GM18505 (cell line): Measurements from ENCODE around the gene TULP4.
"Not testable (repeated sequence)": the region's sequence is repeated elsewhere in the genome, so short reads cannot be mapped to it uniquely, and the experiment has no call there.

Experiments used
- ATAC-seq: cut with Tn5 transposase; IDR thresholded peaks from one replicate; pipeline ENCODE4 v1.9.1; 2021; ENCODE audit not compliant: unreplicated experiment
- POLR2A ChIP-seq: IDR thresholded peaks from 4 replicates; pipeline ENCODE4 v1.6.1; 2011; ENCODE audit warnings: borderline replicate concordance; ENCODE audit not compliant: insufficient read depth, insufficient read length; ENCODE audit errors: extremely low read depth

The TULP4 gene

GRCh38 chr6:158327211-158327610 lies 14.9 kb downstream of the TULP4 start:
- ATAC-seq: no peak
- no peak for TF ChIP-seq POLR2A

GRCh38 chr6:158328952-158329351 lies 16.7 kb downstream of the TULP4 start:
- no peak for ATAC-seq
- no peak for TF ChIP-seq POLR2A

- ATAC-seq: no peak
Measured at GRCh38 chr6:158329531-158329930, 17.3 kb downstream of the TULP4 start.

GRCh38 chr6:158330016-158330415 lies 17.8 kb downstream of the TULP4 start:
- no peak for ATAC-seq
- no peak for TF ChIP-seq POLR2A

More at GRCh38 chr6:158329531-158329930, 17.3 kb downstream of the TULP4 start:
- TF ChIP-seq POLR2A: no peak

GRCh38 chr6:158332237-158332636 lies 20.0 kb downstream of the TULP4 start:
- no peak for ATAC-seq
- no peak for TF ChIP-seq POLR2A

GRCh38 chr6:158333094-158333493 lies 20.8 kb downstream of the TULP4 start:
- TF ChIP-seq POLR2A: no peak
- ATAC-seq: no peak

- TF ChIP-seq POLR2A: no peak
- no peak for ATAC-seq
Measured at GRCh38 chr6:158334534-158334933, 22.3 kb downstream of the TULP4 start.

GRCh38 chr6:158337332-158337731 lies 25.1 kb downstream of the TULP4 start:
- no peak for ATAC-seq
- TF ChIP-seq POLR2A: no peak

- ATAC-seq: no peak
- TF ChIP-seq POLR2A: no peak
Measured at GRCh38 chr6:158338311-158339112, 26.2 kb downstream of the TULP4 start.

- not testable (repeated sequence) for ATAC-seq
Measured at GRCh38 chr6:158339197-158339596, 26.9 kb downstream of the TULP4 start.

- ATAC-seq: no peak
- no peak for TF ChIP-seq POLR2A
Measured at GRCh38 chr6:158340252-158340651, 28.0 kb downstream of the TULP4 start.

GRCh38 chr6:158344534-158344933 lies 32.3 kb downstream of the TULP4 start:
- no peak for ATAC-seq
- TF ChIP-seq POLR2A: no peak

- ATAC-seq: not testable (repeated sequence)
Measured at GRCh38 chr6:158345444-158345843, 33.2 kb downstream of the TULP4 start.

- ATAC-seq: no peak
- TF ChIP-seq POLR2A: no peak
Measured at GRCh38 chr6:158347335-158347734, 35.1 kb downstream of the TULP4 start.

GRCh38 chr6:158348737-158349504 lies 36.7 kb downstream of the TULP4 start:
- ATAC-seq: not testable (repeated sequence)

GRCh38 chr6:158349505-158350275 lies 37.4 kb downstream of the TULP4 start:
- ATAC-seq: not testable (repeated sequence)

- ATAC-seq: not testable (repeated sequence)
Measured at GRCh38 chr6:158350731-158351130, 38.5 kb downstream of the TULP4 start.
